AG04450 (cell line): ENCODE measurements around the gene MNDA. TPM values are rescaled to one million over a fixed set of nuclear protein-coding genes. Genes with fewer than 3 reads are reported as not detected.

Experiments used
- CTCF ChIA-PET: fragments of 300-600, 350-600 bp; formaldehyde crosslinking; extraction: SDS; loops from one replicate; lab custom pipeline; 2022; ENCODE audit warnings: antibody characterized with exemption, inconsistent platforms; lab: Charles Lee
- POLR2A ChIA-PET: fragments of 350-600 bp; formaldehyde crosslinking; extraction: SDS; loops from one replicate; lab custom pipeline; 2021; ENCODE audit warnings: antibody characterized with exemption, inconsistent platforms; lab: Yijun Ruan, JAX
- DNase-seq: peaks from one replicate; pipeline ENCODE4 v3.0.0-alpha.2; 2011; ENCODE audit warnings: low read depth, low spot score
- H3K27ac ChIP-seq: one replicate; pipeline ENCODE4 v1.5.1; 2012; ENCODE audit warnings: low read depth, low read length, control low read depth
- H3K27me3 ChIP-seq: one replicate; pipeline ENCODE4 v1.6.0; 2012; ENCODE audit warnings: low read length; ENCODE audit not compliant: control insufficient read depth, insufficient read depth
- H3K4me3 ChIP-seq: 2 replicates; pipeline ENCODE4 v1.5.1; 2011; ENCODE audit warnings: mild to moderate bottlenecking, low read depth, low read length, control low read depth
- H3K9me3 ChIP-seq: 2 replicates; pipeline ENCODE4 v1.5.1; 2012; ENCODE audit warnings: low read length; ENCODE audit not compliant: control insufficient read depth, insufficient read depth
- polyA plus RNA-seq: library from polyadenylated mRNA; depleted of rRNA; stranded (reverse); fragments of >200 nt; gene quantifications from 2 replicates; pipeline ENCODE4 v1.2.3, GENCODE V29; 2011
- TF ChIP-seq, protein P1 (sequence below): IDR thresholded peaks from 2 replicates; pipeline ENCODE4 v1.5.1; 2011; ENCODE audit warnings: low read depth, low read length, control low read depth, inconsistent platforms

The MNDA gene
- polyA plus RNA-seq, 1 experiment: not detected

DNA sequence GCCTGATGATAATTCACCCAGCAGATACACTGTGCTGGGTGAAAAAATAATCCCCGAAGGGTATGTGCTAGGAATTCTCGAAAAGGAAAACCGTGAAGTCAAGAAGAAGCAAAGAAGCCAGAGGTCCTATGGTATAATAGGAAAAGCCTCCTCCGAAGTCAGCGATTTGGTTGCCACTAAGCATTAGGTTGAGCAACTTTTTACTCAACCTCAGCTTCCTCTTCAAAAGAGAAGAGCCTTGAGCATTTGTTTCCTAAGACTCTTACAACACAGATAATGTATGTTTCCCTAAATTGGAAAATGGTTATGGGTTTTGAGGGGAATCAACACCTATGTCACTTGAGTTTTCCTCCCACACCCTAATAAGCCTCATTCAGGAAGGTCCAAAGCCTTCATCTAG is 21.3 kb upstream of the MNDA start:
- no peaks in the 10 kb centered on the region for H3K9me3 ChIP-seq
- H3K4me3 ChIP-seq: no peak overlapping the region
- DNase-seq: no peak
- CTCF ChIA-PET: no interaction called here
- H3K27ac ChIP-seq: no peak overlapping the region
- TF ChIP-seq, protein P1, sequence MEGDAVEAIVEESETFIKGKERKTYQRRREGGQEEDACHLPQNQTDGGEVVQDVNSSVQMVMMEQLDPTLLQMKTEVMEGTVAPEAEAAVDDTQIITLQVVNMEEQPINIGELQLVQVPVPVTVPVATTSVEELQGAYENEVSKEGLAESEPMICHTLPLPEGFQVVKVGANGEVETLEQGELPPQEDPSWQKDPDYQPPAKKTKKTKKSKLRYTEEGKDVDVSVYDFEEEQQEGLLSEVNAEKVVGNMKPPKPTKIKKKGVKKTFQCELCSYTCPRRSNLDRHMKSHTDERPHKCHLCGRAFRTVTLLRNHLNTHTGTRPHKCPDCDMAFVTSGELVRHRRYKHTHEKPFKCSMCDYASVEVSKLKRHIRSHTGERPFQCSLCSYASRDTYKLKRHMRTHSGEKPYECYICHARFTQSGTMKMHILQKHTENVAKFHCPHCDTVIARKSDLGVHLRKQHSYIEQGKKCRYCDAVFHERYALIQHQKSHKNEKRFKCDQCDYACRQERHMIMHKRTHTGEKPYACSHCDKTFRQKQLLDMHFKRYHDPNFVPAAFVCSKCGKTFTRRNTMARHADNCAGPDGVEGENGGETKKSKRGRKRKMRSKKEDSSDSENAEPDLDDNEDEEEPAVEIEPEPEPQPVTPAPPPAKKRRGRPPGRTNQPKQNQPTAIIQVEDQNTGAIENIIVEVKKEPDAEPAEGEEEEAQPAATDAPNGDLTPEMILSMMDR: no peak
- no peaks in the 10 kb centered on the region for H3K27me3 ChIP-seq
- POLR2A ChIA-PET: no interaction called here

GRCh38 chr1:158810311-158810710 is 20.8 kb upstream of the MNDA start:
- H3K27me3 ChIP-seq: no peaks in the 10 kb centered on the region
- no peak overlapping the region for H3K4me3 ChIP-seq
- no peak for DNase-seq
- no peaks in the 10 kb centered on the region for H3K9me3 ChIP-seq
- no peak overlapping the region for H3K27ac ChIP-seq
- POLR2A ChIA-PET: no interaction called here
- CTCF ChIA-PET: no interaction called here
- TF ChIP-seq, protein P1: no peak

GRCh38 chr1:158812336-158812735 is 18.8 kb upstream of the MNDA start:
- H3K27ac ChIP-seq: no peak overlapping the region
- H3K9me3 ChIP-seq: no peaks in the 10 kb centered on the region
- no peak overlapping the region for H3K4me3 ChIP-seq
- H3K27me3 ChIP-seq: no peaks in the 10 kb centered on the region
- ChIA-PET POLR2A (no interaction called here), CTCF (no interaction called here)
- TF ChIP-seq, protein P1: no peak
- DNase-seq: no peak

- H3K9me3 ChIP-seq: no peaks in the 10 kb centered on the region
- no peaks in the 10 kb centered on the region for H3K27me3 ChIP-seq
- DNase-seq: no peak
- H3K27ac ChIP-seq: no peak overlapping the region
- TF ChIP-seq, protein P1: no peak
- CTCF ChIA-PET: no interaction called here
- no peak overlapping the region for H3K4me3 ChIP-seq
- POLR2A ChIA-PET: no interaction called here
These were observed 18.0 kb upstream of the MNDA start for GRCh38 chr1:158813164-158813563.

DNA sequence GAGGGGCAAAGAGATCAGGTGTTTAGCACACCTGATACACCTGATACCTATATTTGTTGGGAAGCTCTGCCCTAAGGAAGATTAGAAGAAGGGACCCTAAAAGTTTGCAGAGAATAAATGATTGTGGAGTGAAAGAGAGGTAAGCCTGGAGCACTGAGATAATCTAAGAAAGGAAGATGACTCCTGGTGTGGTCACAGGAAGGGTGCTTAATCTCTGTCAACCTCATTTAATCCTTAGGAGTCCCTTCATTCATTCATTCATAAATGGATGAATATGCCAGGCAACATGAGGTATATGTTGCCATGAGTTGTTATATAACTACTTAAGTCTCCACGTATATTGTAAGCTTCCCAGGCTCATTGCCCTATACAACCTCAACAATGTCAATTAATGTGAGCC is 16.2 kb upstream of the MNDA start:
- TF ChIP-seq, protein P1: no peak
- no peaks in the 10 kb centered on the region for H3K9me3 ChIP-seq
- H3K27ac ChIP-seq: no peak overlapping the region
- no peaks in the 10 kb centered on the region for H3K27me3 ChIP-seq
- H3K4me3 ChIP-seq: no peak overlapping the region
- CTCF ChIA-PET: no interaction called here
- POLR2A ChIA-PET: no interaction called here
- no peak for DNase-seq
